Measurements from ENCODE around the gene SMC5.

The SMC5 gene

GRCh38 chr9:70400107-70400892, 141.5 kb downstream of the SMC5 start:
- no peak for TF ChIP-seq GATA2 (IDR thresholded peaks at IDR 0.05; ENCODE audit: low read depth, low read length)

GRCh38 chr9:70402213-70402612, 143.4 kb downstream of the SMC5 start:
- TF ChIP-seq GATA3 (IDR thresholded peaks at IDR 0.05; ENCODE audit: low read depth, low read length), result no peak
- TF ChIP-seq GATA2 (IDR thresholded peaks at IDR 0.05; ENCODE audit: low read depth, low read length), result no peak

GRCh38 chr9:70403166-70403565, 144.4 kb downstream of the SMC5 start:
- TF ChIP-seq GATA2 (IDR thresholded peaks at IDR 0.05; ENCODE audit: low read depth, low read length) (no peak), GATA3 (IDR thresholded peaks at IDR 0.05; ENCODE audit: low read depth, low read length) (no peak)

- TF ChIP-seq GATA2 (IDR thresholded peaks at IDR 0.05; ENCODE audit: low read depth, low read length) (no peak), GATA3 (IDR thresholded peaks at IDR 0.05; ENCODE audit: low read depth, low read length) (no peak)
These were observed 144.8 kb downstream of the SMC5 start for GRCh38 chr9:70403618-70404025.

GRCh38 chr9:70404261-70404660, 145.5 kb downstream of the SMC5 start:
- TF ChIP-seq GATA3 (IDR thresholded peaks at IDR 0.05; ENCODE audit: low read depth, low read length) (no peak), GATA2 (IDR thresholded peaks at IDR 0.05; ENCODE audit: low read depth, low read length) (no peak)

Measured in SH-SY5Y (cell line).